GM21515 (cell line): Measurements from ENCODE around the gene LRRTM2.
"Not testable (repeated sequence)": the region's sequence is repeated elsewhere in the genome, so short reads cannot be mapped to it uniquely, and the experiment has no call there.

ENCODE experiments used
- ATAC-seq: cut with Tn5 transposase; IDR thresholded peaks from one replicate; pipeline ENCODE4 v1.9.1; 2021; ENCODE audit not compliant: unreplicated experiment

Gene LRRTM2, protein sequence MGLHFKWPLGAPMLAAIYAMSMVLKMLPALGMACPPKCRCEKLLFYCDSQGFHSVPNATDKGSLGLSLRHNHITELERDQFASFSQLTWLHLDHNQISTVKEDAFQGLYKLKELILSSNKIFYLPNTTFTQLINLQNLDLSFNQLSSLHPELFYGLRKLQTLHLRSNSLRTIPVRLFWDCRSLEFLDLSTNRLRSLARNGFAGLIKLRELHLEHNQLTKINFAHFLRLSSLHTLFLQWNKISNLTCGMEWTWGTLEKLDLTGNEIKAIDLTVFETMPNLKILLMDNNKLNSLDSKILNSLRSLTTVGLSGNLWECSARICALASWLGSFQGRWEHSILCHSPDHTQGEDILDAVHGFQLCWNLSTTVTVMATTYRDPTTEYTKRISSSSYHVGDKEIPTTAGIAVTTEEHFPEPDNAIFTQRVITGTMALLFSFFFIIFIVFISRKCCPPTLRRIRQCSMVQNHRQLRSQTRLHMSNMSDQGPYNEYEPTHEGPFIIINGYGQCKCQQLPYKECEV

DNA sequence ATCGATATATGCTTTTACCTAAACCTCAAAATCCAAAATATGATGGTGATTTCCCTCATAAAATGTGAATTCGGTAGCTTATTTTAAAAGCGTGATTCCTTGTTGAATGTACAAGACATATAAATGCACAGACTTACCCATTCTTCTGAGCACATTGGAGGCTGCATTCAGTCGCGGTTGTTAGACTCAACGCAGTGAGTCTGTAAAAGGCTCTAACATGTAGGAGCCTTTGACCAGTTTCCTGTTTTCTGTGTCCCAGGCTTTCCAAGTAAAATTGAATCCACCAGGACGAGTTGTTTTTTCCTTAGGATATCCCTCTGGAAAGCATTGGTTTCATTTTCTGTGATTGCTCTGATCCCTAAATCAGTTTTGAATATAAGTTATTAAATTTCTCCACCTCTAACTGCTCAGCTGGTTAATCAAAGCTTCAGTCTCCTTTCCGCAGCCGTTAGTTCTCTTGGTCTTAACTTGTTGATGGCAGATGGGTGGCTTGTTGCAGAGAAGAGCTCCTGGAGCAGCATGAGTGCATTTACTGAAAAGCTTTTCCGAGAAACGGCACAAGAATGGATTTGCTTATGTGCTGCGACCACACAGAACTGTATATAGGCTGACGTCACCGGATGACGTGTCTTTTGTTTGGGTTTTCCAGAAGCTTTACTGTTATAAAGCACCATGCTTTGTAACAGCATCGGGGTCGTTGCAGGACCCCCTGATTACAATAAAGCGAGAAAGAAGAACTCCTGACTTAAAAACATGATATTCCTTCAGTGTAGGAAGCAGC is at the start of gene LRRTM2:
Gene LRRTM2 (minus strand): TSS at position 565 of the 781 bp plus-strand sequence. CDS start 424 bp downstream, at position 141.
- ATAC-seq, result no peak

GRCh38 chr5:138922494-138922893 is 47.4 kb upstream of the LRRTM2 start:
- no peak for ATAC-seq

DNA sequence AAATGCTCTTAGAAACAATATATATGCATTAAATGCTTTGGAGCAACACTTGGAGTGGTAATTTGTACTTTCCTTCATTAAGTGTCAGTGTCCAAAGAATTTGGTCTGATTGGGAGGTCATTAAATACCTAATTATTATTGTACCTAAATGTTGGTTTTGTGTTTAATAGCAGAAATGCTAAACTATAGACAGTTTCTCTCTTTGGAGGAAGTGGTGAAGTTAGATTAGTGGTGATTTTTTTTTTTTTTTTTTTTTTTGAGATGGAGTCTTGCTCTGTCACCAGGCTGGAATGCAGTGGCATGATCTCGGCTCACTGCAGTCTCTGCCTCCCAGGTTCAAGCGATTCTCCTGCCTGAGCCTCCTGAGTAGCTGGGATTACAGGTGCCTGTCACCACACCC is 46.2 kb upstream of the LRRTM2 start:
- ATAC-seq, result not testable (repeated sequence)

DNA sequence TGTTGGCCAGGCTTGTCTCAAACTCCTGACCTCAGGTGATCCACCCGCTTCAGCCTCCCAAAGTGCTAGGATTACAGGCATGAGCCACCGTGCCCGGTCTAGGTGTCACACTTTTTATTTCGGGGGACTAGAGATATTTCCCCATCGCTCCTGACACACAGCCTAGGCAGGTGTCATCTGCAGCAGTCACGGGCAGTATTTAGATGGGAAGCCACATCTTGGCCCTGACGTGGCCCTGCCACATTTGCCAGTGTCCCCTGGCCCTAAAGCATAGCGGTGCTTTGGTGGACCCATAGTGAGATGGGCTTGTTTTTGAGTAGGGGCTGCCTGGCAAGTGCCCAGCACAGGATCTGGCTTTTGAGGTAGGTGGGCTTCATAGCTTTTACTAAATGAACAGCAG is 45.0 kb upstream of the LRRTM2 start:
- ATAC-seq, result no peak

- no peak for ATAC-seq
Measured at GRCh38 chr5:138918686-138919085, 43.6 kb upstream of the LRRTM2 start.

DNA sequence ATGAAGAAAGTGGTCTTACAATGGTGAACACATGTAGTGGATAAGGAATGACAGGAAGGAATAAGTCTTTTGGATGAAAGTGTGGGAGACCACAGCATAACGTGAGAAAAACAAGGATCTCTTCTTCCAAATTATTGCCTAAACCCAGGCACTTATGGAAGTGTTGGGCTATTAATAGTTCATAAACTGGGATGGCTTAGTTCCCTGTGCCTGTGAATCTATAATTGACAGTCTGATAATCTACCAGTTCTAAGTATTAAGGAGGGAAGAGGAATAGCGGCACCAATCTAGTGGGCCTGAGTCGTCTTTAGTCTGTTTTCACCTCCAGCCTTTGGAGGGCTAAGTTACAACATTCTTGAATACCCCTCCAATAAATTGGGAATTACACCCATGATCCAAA is 39.2 kb upstream of the LRRTM2 start:
- no peak for ATAC-seq

- ATAC-seq, result no peak
Measured at GRCh38 chr5:138913773-138914172, 38.6 kb upstream of the LRRTM2 start.

GRCh38 chr5:138912093-138912492 is 37.0 kb upstream of the LRRTM2 start:
- no peak for ATAC-seq

DNA sequence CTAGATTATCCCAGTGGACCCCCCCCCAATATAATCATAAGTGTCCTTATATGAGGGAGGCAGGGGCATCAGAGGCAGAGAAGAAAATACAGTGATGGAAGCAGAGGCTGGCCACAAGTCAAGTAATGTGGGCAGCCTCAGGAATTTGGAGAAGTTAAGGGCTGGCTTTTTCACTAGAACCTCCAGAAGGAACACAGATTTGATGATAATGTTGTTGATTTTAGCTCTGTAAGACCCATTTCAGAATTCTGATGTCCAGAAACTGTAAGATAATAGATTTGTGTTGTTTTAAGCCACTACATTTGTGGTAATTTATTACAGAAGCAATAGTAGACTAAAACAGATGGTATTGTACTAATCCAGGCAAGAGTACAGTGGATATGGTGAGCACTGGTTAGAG is 36.3 kb upstream of the LRRTM2 start:
- no peak for ATAC-seq

GRCh38 chr5:138910546-138911185 is 35.5 kb upstream of the LRRTM2 start:
- ATAC-seq, result no peak

- ATAC-seq, result no peak
Measured at GRCh38 chr5:138909734-138910133, 34.6 kb upstream of the LRRTM2 start.

DNA sequence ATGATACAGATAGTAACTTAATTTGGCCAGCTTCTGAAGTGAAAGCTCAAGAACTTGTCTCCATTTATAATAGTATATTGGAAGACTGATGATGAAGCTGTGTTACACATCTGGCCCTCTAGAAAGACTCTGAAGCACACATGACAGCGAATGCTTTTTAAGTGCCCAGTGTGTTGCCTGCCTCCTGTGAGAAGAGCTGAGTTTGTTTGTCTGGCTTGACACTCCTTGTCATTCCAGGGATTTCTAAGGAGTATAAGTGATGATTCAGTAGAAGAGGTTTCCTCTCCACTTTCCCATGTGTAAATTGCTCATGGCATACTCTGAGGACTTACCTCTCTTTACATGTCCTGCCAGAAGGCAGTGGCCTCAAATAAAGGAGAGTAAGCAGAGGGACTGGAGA is 30.4 kb upstream of the LRRTM2 start:
- ATAC-seq, result no peak

DNA sequence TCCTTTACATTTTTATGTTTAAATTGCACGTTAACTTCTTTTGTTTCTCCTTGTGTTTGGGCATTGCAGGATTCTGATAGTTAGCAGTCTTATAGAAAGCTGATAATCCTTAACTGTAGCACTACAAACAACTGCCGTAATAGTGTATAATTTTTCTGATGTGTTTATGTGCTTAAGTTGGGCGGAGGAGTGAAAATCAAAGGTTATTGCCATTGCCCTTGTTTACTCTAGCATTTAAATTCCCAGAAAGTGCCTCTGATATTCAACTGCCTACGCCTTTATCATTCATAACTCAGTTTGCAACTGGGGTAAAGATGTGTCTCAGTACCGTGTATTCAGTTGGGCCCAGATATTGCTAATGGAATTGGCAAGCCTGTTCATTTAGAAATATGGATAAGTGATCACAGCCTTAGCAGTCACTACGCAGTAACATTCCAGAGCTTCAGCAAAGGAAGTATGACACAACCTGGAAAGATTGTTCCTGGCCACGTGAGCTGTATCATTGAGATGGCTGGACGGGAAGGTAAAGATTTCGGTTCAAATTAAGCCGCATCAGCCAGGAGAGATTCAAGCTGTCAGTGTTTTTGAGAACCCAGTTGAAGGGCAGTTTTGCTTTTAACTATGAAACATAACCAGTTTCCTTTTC is 28.1 kb upstream of the LRRTM2 start:
- no peak for ATAC-seq

GRCh38 chr5:138901716-138902115 is 26.6 kb upstream of the LRRTM2 start:
- no peak for ATAC-seq

- no peak for ATAC-seq
Measured at GRCh38 chr5:138900281-138900965, 25.3 kb upstream of the LRRTM2 start.

DNA sequence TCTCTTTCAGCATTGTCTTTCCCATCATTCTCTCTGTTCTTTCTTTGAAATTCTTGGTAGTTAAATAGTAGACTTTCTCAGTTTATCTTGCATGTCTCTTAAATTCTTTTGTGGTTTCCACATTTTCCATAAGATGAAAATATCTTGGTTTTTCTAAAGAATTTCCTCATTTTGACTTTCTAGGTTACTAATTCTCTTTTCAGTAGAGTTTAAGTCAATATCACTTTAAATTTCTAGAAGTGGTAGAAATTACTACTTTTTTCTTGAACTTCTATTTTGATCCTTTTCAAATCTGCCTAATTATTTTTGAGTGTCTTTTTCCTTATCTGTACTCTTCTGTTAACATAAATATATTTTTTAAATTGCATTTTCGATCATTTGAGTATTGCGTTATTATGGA is 23.6 kb upstream of the LRRTM2 start:
- ATAC-seq, result no peak

GRCh38 chr5:138898299-138898698 is 23.2 kb upstream of the LRRTM2 start:
- no peak for ATAC-seq

- ATAC-seq, result no peak
Measured at GRCh38 chr5:138895918-138896317, 20.8 kb upstream of the LRRTM2 start.

DNA sequence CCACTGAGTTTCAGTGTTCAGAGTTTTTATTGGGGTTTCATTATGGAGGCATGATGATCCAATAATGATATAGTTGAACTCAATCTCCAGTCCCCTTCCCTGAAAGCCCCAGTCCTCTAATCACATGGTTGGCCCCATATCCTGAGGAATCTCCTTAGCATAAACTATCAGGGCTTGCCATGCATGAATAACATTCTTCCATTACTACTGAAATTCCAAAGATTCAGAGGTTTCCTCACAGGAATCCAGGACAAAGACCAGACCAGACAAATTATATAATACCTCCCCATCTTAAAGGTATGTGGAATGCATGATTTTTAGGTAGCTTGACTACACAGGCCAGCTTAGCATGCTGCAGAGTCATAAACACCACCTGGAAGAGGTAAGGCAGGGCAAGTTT is 15.5 kb upstream of the LRRTM2 start:
- ATAC-seq, result no peak

- no peak for ATAC-seq
Measured at GRCh38 chr5:138889994-138890393, 14.9 kb upstream of the LRRTM2 start.
